SKM-1 (cell line): ENCODE measurements around the gene PPP1R12A.

ENCODE experiments used
- DNase-seq: peaks from one replicate; lab custom pipeline; 2025; ENCODE audit not compliant: unreplicated experiment; lab: John Stamatoyannopoulos, UW

PPP1R12A gene

GRCh38 chr12:79769860-79770485 is 164.9 kb downstream of the PPP1R12A start:
- DNase-seq: no peak

- DNase-seq: no peak
Measured at GRCh38 chr12:79769189-79769859, 165.6 kb downstream of the PPP1R12A start.

DNA sequence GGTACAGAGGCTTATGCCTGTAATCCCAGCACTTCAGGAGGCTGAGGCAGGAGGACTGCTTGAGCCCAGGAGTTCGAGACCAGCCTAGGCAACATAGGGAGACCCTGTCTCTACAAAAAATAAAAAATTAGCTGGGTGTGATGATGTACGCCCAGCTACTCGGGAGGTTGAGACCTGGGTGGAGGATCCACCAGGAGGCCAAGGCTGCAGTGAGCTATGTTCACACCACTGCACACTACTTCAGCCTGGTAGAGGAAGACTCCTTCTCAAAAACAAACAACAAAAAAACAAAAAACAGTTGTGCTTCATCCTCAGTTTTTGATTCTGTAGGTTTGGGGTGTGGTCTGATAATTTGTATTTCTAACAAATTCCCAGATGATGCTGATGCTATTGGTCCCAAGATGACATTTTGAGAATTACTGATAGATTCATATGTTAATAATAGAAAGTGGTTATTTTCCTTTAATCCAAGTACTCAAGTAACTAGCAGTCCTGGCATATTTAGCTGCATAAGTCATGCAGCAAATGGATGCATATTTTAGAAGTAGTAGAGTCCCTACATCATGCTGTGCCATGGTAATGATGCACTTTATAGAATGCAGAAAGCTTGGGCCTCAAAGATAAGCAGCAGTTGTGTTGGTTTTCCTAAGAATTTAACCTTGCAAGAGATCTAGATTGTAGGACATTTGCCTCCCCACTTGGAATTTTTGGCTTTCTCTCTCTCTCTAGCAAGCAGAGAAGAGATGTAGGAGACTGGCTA is 168.0 kb downstream of the PPP1R12A start:
- DNase-seq: no peak

- DNase-seq: no peak
Measured at GRCh38 chr12:79765157-79765556, 169.7 kb downstream of the PPP1R12A start.

GRCh38 chr12:79764641-79765040 is 170.3 kb downstream of the PPP1R12A start:
- DNase-seq: no peak

- no peak for DNase-seq
Measured at GRCh38 chr12:79763766-79764452, 171.0 kb downstream of the PPP1R12A start.

GRCh38 chr12:79761341-79761740 is 173.6 kb downstream of the PPP1R12A start:
- DNase-seq: no peak

DNA sequence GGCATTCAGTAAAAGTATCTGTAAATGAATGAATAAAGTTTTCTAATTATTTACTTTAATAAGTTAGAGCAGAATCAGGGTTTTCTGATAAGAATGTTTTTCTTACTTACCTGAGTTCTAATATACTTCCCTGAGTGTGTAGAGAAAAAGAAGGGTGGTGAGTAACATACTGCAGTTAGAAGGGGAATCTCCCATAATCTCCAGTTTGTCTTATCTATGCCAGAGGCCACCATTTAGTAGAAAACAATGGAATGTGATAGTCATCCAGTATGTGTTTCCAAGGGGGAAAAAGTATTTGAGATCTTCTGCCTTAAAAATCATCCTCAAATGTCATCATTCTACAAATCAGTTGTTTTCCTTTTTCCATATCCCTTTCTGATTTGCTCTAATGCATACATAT is 187.6 kb downstream of the PPP1R12A start:
- no peak for DNase-seq

DNA sequence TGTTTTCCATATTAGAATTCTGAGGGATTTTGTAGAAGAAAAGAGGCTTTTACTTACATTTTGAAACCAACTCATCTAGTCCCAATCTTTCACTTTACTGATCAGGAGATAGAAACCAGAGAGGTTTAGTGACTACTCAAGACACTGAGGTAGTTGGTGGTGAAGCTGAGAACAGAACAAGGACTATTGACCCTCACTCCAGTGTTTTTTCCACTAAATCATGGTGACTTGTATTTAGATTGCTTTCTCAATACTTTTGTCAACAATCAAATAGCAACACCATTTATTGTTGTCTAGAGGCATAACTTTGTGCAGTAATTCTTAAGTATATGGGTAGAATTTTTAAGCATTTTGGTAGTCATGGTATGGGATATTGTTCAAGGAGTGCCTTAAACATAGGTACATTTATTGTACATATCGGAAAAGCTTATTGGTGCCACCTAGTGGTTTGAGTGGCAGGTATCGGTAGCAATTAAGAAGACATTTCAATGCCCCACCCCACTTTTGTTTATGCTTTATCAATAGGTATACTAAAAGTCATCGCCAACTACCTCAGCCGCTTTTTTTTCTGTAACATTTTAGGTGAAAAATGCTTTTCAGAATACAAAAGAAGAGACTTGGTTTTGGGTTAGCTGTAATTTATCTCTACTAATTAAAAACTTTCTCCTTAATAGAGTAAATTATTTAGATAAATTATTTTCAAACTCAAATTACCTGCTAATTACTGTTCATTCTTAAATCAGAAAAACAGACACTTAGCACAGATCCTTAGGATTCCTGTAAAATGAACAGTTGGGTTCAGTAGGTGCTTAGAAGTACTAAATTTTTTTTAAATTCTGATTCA is 196.8 kb downstream of the PPP1R12A start:
- no peak for DNase-seq

DNA sequence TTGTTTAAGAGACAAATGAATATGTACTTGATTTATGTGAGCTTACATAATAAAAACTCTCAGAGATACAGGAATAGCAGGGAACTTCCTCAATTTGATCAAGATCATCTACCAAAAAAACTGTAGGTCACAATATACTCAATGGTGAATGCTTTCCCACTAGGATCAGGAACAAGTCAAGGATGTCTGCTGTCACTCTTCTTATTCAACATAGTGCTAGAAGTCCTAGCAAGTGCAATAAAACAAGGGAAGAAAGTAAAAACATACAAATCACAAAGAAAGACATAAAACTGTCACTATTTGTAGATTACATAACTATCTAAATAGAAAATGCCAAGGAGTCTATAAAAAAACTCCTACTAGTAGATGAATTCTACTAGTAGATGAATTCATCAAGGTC is 202.3 kb downstream of the PPP1R12A start:
- DNase-seq: no peak

DNA sequence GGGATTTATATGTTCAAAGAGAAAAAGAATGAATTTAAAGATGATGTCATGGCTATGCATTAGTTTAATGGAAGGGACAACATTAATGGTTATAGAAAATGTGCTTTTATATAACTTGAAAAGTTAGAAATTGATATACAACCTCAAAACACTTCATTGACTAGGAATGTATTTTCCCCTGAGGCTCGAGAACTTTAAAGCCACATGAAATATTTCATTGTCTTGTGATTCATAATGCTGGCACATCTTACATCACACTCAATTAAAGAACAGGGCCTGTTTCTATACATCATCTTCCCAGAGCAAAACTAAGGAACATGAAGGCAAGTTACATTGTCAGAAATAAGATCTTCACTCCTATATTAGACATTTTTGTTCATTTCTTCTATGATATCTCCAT is 208.9 kb downstream of the PPP1R12A start:
- no peak for DNase-seq
